ENCODE measurements around the gene P2RY8. TPM values are rescaled to one million over a fixed set of nuclear protein-coding genes. Genes with fewer than 3 reads are reported as not detected.
"Not testable (repeated sequence)": the region's sequence is repeated elsewhere in the genome, so short reads cannot be mapped to it uniquely, and the experiment has no call there.

P2RY8 gene
- total RNA-seq, 1 donor from 2014 or later, result 1.5 TPM

DNA sequence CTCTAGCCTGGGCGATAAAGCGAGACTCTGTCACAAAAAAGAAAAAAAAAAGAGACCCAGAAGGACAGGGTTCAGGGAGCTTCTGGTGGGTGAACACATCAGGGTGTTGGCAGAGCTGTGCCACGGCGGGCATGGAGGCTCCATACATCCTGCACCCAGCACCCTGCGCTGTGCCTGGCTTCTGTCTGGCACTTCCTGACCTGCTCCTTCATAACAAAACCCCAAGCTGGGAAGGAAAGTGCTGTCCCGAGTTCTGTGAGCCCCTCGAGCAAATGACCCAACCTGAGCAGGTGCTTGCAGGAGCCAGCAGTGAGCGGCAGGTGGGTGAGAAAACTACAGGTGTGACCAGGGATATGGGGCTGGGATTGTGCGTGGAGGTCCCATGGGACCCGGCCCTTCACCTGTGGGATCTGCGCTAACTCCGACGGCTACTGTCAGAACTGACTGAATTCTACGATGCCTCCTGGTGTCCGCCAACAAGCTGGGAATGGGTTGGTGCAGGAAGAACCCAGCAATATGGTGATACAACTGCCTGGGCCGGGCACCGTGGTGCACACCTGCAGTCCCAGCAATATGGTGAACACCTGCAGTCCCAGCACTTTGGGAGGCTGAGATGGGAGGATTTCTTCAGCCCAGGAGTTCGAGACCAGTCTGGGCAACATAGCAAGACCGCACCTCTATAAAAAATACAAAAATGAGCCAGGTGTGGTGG lies 103.2 kb downstream of the P2RY8 start:
- intact Hi-C loops (cut with DNase I), result no loop called here
- DNase-seq (ENCODE audit: low spot score), result no peak

DNA sequence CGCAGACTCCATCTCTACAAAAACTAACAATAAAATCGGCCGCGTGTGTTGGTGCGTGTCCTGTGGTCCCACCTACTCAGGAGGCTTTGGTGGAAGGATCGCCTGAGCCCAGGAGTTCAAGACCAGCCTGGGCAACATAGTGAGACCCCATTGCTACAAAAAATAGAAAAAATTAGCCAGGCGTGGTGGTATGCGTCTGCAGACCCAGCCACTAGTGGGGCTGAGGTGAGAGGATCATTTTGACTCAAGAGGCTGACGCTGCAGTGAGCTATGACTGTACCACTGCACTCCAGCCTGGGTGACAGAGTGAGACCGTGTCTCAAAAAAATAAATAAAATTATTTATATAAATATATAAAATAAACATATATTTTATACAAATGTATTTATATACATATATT lies 106.5 kb downstream of the P2RY8 start:
- intact Hi-C loops (cut with DNase I), result no loop called here
- DNase-seq (ENCODE audit: low spot score), result no peak

DNA sequence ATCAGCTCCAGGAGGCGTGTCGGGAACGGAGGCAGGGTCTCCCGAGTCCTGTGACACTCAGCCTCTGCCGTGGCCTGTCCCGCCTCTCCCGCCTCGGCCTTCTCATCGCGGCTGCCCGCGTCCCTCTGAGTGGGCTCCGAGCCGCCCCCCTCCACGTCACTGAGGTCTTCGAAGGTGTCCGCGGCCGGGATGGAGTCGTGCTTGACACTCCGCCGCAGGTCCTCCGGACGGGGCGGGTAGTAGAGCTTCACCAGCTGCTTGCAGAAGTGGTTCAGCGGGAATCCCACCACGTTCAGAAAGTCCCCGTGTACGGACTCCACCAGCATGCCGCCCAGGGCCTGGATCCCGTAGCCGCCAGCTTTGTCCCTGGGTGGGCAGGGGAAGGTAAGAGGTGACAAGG lies 109.2 kb downstream of the P2RY8 start:
- intact Hi-C loops (cut with DNase I), result no loop called here
- no peak for DNase-seq (ENCODE audit: low spot score)

DNA sequence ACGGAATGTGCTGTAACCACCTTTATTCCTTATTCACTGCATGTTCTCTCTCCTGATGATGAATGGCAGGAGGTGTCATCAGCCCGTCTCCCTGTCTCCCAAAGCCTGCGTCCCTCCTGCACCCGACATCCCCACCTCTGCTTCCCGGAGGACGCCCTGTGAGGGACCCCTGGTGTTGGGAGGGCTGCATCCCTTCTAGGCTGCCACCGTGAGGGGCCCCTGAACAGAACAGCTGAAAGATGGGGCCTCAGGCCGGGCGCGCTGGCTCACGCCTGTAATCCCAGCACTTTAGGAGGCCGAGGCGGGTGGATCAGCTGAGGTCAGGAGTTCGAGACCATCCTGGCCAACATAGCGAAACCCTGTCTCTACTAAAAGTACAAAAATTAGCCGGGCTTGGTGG lies 110.7 kb downstream of the P2RY8 start:
- DNase-seq (ENCODE audit: low spot score), result not testable (repeated sequence)

DNA sequence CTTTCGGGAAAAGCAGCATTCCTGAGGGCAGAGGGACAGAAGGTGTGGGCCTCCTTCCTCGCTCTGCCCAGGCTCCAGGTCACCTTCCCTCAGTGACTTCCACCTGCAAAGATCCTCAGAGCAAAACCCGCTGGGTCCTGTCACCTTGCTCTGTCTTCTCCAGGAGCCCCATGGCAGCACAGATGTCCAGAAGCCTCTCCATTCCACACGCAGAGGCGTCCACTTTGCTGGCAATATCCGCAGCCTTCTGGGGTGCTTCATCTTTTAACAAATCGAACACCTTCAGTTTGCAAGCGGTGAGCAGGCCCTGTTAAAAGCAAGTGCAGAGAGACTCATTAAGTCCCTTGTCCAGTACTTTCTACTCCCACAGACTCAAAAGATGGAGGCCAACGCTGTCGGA lies 111.6 kb downstream of the P2RY8 start:
- intact Hi-C loops (cut with DNase I), result no loop called here
- no peak for DNase-seq (ENCODE audit: low spot score)

More for the DNA sequence above, 110.7 kb downstream of the P2RY8 start:
- intact Hi-C loops (cut with DNase I), result not testable (repeated sequence)

DNA sequence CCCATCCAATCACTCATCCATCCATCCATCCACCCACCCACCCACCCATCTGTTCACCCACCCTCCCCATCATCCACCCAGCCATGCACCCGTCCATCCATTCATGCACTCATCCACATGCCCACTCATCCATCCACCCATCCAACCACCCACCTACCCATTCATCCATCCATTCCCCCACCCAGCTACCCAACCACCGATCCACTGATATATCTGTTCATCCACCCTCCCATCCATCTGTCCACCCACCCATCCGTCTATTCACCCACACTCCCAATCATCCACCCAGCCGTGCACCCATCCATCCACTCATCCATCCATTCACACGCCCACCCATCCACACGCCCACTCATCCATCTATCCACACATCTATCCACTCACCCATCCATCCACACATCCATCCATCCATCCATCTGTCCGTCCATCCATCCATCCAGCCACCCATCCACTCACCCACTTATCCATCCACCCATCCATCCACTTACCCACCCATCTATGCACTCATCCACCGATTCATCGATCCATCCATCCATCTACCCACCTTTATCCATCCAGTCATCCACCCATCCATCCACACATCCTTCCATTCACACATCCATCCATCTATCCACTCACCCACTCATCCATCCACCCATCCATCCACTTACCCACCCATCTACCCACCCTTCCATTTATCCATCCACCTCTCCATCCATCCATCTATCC lies 112.7 kb downstream of the P2RY8 start:
- intact Hi-C loops (cut with DNase I), result no loop called here
- peak; percentile 29 for DNase-seq (ENCODE audit: low spot score)

DNA sequence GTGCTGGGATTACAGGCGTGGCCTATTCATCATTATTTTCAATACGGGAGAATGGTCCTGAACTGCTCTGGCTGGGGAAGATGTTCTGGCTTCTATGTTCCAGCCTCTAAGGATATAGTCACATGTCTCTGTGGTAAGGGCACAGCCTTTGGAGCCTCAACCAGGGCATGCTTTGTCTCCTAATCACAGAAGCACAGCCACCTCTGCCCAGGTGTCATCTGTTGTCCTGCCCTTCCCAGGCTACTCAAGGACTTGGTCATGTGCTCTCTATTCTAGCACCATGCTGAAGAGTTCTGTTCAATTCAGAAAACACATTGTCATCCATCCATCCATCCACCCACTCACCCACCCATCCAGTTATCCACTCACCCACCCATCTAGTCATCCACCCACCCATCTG lies 113.8 kb downstream of the P2RY8 start:
- DNase-seq (ENCODE audit: low spot score), result peak; percentile 9
- intact Hi-C loops (cut with DNase I), result no loop called here

DNA sequence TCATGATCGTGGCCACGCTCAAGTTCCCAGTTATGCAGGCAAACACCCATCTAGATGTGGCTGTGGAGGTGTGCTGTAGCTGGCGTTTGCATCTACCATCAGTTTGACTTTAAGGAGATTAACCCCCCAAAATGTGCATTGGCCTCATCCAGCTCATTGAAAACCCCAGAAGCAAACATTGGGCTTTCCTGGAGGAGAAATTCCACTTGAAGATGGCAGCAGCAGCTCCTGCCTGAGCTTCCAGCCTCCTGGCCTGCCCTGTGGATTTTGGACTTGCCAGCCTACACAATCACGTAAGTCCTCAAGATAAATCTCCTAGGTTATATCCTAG lies 114.9 kb downstream of the P2RY8 start:
- intact Hi-C loops (cut with DNase I), result no loop called here
- DNase-seq (ENCODE audit: low spot score), result peak; percentile 46

DNA sequence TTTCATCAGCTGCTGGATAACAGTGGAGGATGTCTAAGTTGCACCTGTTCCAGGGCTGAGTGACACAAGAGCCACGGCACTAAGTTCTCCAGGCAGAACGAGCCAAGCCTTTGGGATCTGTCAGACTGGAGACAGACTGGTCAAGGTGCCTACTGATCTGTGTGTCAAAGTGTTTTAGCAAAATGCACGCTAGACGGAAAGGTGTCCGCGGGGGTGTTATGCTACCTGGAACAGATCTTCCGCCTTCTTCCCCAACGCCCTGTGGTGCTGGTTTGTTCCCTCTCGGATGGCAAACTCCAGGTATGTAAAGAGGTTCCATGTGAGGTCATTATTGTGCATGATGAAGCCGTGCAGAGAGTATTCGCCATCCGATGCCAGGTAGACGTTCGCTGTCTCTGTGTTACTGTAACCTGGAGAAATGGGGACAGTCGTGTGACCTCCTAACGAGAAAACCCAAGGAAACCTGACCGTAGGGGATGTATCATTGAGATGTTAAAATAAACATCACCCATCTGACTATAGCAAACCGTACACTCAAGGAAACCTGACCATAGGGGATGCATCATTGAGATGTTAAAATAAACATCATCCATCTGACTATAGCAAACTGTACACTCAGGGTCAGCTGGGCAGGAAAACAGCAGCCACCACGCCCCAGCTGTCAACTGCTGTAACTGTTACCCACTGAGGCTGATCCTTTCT lies 115.4 kb downstream of the P2RY8 start:
- intact Hi-C loops (cut with DNase I), result no loop called here
- peak; percentile 36 for DNase-seq (ENCODE audit: low spot score)

DNA sequence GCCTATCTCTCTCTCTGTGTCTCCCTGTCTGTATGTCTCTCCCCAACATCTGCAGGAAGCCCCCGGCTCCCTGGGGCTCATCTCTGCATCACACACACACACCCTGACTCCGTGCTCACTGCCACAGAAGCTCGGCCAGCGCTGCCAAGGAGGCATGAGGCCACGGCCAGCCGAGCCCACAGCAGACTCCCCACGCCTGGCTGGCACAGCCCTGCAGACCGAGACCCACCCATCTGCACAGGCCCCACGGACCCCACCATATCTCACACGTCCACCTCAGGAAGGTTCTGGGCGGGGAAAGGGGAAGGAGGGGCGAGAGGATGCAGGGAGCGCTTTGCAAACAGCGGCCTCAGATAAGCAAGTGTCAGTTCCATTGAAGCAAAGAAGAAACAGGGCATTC lies 116.6 kb downstream of the P2RY8 start:
- intact Hi-C loops (cut with DNase I), result no loop called here
- DNase-seq (ENCODE audit: low spot score), result peak; percentile 69

DNA sequence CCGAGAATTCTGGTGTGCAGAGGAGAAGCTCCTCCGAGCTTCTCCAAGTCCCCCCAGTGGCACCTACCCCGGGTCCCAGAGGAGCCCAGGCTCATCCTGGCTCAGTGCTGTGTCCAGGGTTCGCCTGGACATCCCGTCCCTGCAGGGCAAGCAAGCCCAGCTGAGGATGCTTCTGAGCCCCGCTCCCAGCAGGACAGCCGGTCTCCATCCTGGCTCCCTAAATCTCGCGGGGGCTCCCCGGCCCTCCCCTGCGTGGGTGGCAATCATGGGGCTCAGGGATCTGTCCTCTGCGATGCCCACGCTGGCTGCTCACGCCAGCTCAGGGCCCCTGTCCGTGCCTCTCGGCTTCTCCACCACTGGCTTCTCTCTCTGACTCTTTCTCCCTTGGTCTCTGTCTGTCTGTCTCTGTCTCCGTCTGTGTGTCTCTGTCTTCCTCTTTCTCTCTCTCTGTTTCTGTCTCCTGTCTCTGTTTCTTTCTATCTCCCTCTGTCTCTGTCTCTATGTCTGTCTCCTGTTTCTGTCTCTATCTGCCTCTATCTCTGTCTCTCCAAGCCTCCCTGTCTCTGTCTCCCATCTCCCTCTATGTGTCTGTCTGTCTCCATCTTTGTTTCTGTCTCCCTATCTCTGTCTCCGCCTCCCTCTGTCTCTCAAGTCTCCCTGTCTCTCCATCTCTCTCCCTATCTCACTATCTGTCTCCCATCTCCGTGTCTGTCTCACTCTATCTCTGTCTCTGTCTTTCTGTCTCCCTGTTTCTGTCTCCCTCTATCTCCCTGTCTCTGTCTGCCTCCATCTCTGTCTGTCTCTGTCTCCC lies 117.2 kb downstream of the P2RY8 start:
- intact Hi-C loops (cut with DNase I), result no loop called here
- no peak for DNase-seq (ENCODE audit: low spot score)

DNA sequence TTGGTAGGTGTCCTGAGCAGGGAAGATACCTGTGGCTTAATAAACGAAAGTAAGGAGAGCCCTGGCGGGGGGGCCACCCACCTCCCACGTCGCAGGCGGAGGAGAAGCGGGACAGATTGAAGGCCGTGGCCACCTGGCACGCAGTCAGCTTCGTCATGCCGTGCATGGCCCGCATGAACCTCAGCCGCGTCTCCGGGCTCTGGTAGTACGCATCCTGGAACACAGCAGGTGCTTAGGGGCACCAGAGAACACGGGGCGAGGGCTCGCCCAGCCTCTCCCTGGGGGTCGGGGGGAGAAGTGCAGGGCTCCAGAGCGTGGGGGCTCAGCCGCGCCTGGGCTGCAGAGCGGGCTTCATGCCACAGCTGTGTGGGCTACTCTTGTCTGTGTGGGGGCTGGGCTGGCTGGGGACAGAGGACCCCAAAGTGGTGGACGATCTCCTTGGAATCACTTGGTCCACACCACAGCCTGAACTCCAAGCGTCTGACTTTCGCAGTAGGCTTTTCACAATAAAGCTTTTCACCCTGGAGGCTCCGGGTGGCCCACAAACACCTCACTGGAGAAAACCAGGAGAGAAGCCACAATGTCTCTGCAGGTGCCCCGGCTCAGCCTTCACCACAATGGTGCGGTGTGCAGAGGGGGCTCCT lies 118.0 kb downstream of the P2RY8 start:
- DNase-seq (ENCODE audit: low spot score), result peak; percentile 70
- intact Hi-C loops (cut with DNase I), result no loop called here

DNA sequence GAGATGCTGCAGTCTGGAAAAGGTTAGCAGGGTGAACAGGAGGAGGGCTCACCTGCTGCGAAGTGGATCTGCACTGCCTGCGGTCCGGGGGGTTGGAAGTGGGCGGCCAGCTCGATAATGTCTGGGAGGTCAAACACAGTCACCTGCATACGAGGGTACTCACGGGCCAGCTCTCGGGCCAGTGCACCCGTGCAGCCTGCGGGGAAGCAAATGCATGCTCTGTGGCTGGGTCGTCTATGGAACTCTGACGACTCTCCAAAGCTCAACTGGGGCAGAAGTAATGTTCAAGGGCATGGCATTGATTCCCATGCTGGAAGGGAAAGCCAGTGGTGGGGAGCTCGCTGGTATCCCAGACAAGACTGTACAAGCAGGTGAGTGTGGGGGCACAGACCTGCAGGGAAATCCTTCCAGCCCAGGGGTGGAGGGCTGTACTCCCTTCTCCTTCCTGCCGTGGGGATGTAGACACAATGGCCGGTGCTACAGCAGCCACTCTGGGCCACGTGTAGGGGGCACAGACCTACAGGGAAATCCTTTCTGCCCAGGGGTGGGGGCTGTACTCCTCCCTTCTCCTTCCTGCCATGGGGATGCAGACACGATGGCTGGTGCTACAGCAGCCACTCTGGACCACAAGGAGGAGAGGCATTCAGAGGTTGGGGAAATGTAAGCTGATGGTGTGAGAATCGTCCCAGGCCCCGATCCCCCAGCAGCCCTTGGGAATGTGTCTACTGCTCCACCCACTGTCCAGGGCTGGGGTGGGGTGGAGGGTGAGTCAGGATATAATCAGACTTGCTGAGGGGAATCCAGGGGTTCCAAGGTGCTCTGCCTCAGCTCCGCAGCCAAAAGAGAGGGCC lies 118.8 kb downstream of the P2RY8 start:
- DNase-seq (ENCODE audit: low spot score), result peak; percentile 69
- intact Hi-C loops (cut with DNase I), result no loop called here

DNA sequence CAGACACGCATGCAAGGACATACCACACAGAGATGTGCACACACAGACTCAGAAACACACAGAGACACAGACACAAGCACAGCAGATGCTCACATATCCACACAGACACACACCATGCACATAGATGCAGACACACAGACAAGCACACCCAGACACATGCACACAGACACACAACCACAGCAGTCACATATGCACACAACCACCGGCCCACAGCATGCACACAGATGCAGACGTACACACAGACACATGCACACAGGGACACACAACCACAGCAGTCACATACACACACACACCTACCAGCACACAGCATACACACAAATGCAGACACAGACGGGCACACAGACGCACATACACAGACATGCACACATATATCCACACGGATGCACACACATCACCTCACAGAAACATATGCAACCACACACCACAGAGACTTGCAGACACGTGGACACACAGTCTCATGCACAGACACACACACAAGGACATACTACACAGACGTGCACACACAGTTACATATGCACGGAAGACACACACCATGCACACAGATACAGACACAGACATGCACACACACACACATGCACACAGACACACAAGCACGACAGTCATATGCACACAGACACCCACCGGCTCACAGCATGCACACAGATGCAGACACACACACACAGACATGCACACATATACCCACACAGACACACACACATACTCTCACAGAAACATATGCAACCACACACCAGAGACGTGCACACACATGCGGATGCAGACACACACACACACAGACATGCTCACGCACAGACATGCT lies 119.8 kb downstream of the P2RY8 start:
- intact Hi-C loops (cut with DNase I), result no loop called here
- DNase-seq (ENCODE audit: low spot score), result peak; percentile 35

DNA sequence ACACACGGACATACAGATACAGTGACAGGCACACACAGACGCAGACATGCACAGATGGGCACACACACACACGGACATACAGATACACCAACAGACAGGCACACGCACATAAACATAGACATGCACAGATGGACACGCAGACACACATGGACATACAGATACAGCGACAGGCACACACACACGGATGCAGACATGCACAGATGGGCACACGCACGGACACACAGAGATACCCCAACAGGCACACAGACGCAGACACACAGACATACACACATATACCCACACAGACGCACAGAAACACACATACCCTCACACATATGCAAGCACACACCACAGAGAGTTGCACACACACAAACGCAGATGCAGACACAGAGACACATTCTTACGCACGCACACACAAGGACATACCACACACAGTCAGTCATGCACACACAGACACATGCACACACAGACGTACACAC lies 120.6 kb downstream of the P2RY8 start:
- DNase-seq (ENCODE audit: low spot score), result peak; percentile 54
- intact Hi-C loops (cut with DNase I), result no loop called here
